HG02973 (cell line): ENCODE data around the gene LAMTOR4.
A peak's percentile ranks its signal among the peaks of the same experiment; 100 is the strongest.

Experiments
- ATAC-seq: cut with Tn5 transposase; IDR thresholded peaks from one replicate; pipeline ENCODE4 v1.9.1; 2021; ENCODE audit warnings: moderate library complexity; ENCODE audit not compliant: unreplicated experiment

LAMTOR4 gene

DNA sequence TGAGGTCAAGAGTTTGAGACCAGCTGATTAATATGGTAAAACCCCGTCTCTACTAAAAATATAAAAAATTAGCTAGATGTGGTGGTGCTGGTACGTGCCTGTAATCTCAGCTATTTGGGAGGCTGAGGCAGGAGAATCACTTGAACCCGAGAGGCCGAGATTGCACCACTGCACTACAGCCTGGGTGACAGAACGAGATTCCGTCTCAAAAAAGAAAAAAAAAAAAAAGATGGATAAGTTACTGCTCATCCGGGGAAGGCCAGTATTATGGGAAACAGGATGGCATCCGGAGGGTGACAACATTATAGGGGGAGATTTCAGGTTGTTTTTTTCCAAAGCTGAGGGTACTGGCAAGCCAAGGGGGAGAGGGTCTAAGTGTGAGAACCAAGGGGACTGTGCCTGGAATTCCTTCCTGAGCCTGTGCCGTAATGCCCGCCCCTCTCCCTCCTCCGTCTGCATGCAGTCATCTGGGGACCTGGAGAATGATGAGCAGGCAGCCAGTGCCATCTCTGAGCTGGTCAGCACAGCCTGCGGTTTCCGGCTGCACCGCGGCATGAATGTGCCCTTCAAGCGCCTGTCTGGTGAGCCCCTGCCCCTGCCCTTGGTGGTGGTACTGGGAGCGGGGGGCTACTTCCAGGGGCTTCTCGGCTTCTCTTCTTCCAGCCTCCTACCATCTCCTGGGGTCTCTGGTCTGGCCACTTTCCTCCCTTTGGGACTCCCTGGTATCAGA is 4.4 kb downstream of the LAMTOR4 start:
- ATAC-seq, result no peak

DNA sequence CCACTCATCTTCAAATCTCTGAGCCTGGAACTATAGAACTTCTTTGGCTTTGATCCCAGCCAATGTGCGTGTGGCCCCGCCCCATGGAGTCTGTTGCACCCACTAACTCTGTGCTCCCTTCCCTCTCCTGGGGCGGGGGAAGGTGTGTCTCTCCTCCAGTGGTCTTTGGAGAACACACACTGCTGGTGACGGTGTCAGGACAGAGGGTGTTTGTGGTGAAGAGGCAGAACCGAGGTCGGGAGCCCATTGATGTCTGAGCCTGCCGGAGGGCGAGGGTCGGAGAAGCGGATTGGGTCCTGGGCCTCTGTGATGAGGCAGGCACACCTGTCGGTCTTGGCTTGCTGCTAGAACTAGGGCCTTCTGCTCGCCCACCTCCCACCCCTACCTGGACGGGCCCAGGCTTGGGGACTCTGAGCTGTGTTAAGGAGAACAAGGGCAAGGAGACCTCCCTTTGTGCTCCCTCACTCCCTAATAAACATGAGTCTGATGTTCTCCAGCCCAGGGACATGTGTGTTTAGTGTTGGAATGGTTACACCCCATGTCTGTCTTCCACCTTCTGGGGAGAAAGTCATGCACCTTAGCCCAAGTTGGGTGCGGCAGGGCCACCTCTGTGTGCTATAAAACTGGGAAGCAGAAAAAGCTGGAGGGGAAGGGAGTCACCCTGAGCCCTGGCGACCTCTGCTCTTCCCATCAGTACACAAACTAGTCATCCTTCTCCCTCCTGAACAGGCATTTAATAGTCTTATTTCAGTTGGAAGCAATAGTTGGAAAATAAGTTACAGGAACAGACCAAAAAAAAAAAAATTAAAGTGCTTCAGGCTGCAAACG is 5.2 kb downstream of the LAMTOR4 start:
- no peak for ATAC-seq

DNA sequence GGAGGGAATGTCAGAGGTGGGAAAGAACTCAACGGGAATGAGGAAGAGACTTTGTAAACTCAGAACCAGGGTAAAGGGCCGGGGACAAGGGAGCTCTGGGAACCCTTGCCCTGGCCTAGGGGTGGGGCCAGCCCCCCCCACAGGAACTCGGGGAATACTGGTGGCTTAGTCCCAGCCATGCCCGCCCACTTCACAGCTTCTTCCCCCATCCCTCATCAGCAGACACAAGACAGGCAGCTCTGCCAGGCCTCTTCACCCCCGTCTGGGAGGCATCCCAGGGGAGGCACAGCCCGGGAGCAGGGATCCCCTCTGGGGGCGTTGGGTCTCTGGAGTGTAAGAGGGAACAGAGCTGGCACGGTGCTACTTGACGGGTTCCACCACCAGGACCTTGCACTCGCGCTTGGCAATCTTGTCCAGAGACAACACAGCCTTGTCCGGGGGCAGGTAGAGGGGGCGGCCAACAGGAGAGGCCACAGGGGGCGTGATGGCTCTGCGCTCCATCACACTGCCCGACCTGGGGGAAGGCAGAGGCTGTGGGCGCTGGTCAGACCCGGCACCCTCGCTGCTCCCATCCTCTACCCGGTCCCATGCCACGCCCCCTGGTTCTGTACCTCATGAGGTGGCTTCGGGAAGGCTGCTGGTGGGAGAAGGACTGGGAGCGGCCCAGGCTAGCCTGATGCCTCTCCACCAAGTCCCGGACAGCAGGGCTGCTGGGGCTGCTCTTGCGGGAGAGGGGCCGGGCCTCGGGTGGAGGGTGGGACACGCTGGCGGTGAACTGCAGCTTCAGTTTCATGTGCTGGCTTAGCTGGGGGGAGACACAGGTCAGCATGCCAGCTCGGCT is 6.2 kb downstream of the LAMTOR4 start:
- ATAC-seq, result no peak

DNA sequence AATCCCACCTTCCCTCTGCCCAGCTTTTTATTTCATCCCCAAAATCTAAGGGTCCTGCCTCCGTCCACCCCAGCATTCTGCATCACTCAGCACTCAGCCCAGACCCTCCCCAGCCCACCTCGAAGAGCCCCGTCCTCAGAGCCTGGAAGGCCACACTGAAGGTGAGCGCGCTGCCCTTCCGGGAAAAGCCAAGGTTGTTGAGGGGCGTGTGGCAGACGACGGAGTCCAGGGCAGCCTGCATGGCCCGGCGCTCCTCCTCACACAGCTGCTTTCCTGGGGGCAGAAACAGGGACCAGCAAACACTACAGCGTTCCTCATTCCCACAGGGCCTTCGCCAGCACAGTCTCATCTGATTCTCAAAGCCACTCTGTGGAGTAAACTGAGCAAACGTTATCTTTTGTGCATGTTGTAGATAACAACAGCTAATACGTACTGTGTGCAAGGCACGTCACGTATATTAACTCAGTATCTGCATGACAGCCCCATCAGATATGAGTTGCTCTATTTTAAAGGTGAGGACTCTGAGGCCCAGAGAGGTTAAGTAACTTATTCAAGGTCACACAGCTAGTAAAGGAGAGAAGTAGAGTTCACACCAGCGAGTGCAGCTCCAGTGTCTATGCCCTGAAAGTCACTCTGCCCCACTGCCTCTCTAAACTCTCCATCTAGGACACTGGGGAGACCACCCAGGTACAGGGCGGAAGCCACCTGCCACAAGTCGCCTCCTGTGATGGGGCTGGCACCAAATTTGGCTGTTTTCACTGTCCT is 7.0 kb downstream of the LAMTOR4 start:
- no peak for ATAC-seq

DNA sequence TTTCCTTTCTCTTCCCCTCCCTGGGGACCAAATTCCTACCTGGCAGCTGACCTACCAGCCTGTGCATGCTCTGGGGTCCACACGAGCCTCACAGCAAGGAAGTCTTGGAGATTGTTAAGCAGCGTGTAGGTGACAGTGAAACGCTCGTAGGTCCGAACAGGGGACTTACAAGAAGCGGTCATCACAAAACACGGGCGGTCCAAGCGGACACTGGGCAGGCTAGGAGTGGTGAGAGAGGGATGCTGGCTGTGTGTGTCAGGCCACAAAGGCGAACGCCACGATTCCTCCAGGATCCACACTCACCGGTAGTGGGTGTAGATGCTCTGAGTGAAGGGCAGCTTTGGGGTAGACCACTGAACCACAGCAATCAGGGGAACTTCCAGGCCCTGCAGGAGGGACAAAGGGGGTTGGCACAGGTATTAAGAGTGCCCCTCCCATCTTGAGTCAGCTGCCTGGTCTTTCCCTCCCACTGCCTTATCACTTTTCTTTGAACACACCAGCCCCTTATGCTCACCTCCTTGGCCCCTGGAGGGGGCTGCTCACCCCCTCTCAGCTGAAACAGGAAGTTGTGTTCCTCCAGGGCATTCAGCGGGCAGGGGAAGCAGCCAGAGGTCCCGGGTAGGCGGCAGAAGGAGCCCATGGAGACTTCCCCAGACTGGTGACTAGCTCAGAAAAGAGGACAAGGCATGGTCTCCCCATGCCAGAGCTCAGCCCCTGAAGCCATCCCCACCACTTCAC is 7.8 kb downstream of the LAMTOR4 start:
- no peak for ATAC-seq

DNA sequence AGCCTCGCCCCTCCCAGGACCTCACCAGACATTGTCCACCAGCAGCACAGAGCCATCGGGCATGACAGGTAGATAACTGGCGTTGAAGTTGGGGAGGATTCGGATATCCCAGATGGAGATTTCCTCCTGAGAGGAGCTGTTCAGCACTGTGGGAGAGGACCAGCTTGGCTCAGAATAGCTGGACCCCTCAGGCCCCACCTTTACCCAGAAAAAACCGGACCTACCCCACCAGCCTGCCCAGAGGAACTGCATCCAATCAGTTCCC is 8.3 kb downstream of the LAMTOR4 start:
- ATAC-seq, result no peak

DNA sequence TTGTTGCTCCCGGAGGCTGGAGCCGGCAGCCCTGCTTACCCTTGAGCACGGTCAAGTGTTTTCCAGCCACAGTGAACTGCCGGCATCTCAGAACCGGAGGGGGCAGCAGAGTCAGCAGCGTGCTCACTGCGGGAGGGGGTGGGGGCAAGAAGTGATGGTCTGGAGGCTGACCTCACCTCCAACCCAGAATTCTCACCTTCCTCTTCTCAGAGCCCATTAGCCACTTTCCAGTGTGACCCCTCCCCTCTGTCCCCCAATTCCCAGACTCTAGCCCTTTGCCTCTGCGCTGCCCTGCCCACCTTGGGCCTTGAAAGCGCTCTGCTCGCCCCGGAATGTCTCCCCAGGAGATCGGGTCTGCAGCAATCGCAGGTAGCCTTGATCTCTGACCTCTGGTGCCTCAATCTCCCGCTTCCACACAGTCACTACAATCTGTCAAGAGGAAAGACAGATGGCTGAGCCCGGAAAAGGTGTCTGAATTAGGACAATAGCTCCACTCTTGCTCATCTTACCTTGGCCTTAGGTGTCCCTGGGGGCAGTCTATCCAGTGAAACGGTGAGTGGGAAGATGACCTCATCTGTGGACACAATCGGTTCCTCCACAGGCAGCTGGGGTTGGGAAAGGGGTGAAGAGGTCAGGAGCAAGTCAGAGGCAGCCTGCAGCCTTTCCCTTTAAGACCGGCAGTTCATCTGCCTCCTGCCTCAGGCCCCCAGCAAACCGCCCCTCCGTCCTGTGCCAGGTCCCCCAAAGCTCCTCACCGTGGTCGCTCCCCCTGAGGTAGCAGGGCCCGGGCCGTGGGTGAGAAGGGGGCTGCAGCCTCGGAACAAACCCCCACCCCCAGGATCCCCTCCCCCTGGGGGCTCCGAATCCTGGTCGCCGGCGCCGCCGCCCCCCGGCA is 8.9 kb downstream of the LAMTOR4 start:
- ATAC-seq, result no peak

DNA sequence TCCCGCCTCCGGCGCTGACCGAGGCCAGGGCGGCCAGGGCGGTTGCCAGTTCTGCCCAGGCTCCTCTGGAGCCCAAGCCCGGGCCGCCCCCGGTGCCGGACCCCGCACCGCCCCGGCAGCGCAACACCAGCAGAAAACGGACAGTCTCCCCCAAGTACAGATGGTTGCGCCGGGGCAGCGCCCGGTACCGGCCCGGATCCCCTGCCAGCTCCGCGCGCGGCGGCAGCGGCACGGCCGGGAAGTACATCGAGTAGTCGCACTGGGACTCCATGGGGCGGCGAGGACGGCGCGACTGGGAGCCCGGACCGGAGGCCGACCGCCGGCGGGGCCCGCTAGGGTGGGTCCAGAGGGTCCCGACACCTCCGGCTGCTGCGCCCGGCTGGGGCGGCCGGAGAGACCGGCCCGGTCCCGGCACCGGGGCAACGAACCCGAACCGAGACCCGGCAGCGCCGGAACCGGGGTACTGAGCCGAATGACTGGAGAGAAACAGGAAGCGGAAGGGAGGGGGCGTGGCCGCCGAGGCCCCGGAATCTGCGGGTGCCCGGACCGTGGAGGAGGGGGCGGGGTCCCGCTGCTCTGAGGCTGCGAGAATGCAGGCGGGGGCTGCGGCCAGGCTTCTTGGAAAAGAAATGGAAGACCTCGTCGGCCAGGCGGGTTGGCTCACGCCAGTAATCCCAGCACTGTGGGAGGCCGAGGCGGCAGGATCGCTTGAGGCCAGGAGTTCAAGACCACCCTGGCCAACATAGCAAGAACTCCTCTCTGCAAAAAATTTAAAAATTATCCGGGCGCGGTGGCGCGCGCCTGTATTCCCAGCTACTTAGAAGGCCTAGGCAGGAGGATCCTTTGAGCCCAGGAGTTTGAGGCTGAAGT is 9.7 kb downstream of the LAMTOR4 start, which contains the start of gene TRAPPC14:
Gene TRAPPC14 (minus strand): TSS at position 495 of the 870 bp plus-strand sequence. CDS start 224 bp downstream, at position 271.
- ATAC-seq, result peak; percentile 71

DNA sequence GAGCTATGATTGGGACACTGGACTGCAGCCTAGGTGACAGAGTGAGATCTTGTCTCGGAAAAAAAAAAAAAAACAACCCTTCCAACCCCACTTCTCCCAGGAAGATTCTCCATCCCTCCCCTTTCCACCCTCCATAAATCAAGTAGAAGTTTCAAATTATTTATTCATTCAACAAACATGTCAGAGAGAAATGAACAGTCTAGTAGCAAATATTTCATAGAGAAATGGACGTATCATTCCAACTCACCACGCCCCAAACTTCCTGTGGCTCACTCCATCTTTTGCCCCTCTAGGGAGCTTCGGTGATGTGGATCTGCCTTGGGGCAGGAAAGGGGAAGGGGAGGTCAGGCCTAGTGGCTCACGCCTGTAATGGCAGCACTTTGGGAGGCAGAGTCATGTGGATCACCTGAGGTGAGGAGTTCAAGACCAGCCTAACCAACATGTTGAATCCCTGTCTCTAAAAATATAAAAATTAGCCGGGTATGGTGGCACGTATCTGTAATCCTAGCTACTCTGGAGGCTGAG is 10.4 kb downstream of the LAMTOR4 start:
- no peak for ATAC-seq

- no peak for ATAC-seq
Observed at GRCh38 chr7:100160067-100160466, 11.3 kb downstream of the LAMTOR4 start.

GRCh38 chr7:100163006-100163531 is 14.4 kb downstream of the LAMTOR4 start:
- ATAC-seq, result no peak

GRCh38 chr7:100163871-100164270 is 15.2 kb downstream of the LAMTOR4 start:
- no peak for ATAC-seq

- ATAC-seq, result no peak
Observed at GRCh38 chr7:100166317-100166940, 17.7 kb downstream of the LAMTOR4 start.

DNA sequence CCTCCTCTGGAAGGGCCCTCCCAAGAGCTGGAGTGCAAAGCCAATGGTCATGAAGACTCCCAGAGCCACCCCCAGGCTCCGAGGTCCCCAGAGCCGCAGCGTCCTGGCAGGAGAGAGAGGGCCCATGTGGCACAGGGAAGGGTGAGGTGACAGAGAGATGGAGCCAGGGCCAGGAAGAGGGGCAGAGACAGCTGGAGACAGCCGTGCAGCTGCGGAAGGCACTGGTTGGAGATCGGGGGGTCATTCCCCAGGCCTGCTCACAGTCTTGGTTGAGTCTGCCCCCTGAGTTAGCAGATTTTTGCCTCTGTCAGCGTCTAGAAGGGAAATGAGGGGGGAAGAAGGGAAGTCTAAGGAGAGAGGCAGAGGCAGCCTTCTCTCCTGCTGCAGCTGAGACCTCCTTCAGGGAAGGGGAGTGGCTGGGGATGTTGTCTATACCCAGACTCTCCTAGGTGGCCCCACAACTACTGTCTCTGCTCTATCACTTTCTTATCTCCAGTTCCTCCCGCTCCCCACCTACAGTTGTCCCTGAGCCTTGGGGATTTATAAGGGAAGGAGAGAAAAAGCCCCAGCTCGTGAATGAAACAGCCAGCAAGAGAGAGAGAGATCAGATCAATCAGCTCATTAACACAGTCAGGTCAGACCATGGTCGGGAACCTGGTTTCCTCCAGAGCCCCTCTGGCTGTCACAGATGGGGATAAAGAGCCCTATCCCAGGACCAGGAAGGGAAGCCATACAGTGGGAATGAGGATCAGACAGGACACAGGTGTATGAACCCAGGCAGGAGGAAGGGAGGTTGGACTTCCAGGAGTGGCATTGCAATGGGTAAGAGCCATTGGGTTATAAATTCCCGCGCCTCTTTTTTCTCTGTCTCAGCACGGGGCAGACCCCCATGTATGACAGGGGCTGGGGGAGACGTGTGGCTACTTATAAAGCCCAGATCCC is 18.5 kb downstream of the LAMTOR4 start:
- no peak for ATAC-seq

DNA sequence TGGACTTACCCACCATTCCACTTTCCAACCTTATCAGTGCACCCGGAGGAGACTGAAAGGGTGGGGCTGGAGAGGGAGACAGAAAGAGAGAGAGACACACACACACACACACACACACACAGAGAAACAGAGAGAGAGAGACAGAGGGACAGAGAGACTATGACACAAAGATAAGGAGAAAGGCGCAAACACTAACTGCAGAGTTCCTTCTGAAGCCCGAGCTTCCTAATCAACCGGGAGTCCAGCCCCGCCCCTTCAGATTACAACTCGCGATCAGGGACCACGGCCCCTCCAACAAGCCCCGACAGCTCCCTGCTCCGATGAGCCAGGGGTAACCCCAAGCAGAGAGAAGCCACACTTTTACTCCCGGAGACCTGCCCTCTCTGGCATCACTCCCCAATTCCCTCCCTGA is 19.2 kb downstream of the LAMTOR4 start:
- no peak for ATAC-seq
